COR-L47 (cell line): ENCODE measurements around the gene CNP.
"Not testable (repeated sequence)": the region's sequence is repeated elsewhere in the genome, so short reads cannot be mapped to it uniquely, and the experiment has no call there.

Experiments used
- DNase-seq: peaks from one replicate; lab custom pipeline; 2025; lab: John Stamatoyannopoulos, UW

CNP gene

DNA sequence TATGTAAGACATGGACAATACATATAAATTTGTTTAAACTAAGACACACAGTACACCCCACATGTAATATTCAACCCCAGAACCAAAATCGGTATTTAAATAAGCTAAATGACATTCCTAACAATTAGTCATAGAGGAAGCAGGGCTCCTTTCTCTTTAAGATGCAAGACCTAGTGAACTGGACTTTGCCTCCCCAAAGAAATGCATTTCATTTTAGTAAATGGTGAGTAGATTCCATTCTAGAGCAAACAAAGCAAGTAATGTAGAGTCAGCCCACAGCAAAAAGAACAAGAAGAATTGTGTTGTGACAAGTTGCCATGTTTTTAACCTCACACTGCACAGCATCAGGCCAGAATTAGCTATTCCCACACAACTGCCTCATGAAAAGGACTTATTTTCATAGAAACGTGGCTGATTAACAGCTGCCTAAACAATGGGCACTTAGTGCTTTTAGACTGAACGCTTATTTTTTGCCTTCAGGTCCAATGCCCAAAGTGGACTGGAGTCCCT, 36.3 kb downstream of the CNP start:
- DNase-seq, result no peak

- DNase-seq, result no peak
Observed at GRCh38 chr17:42005166-42005565, 38.6 kb downstream of the CNP start.

- DNase-seq, result no peak
Observed at GRCh38 chr17:42009170-42009569, 42.6 kb downstream of the CNP start.

DNA sequence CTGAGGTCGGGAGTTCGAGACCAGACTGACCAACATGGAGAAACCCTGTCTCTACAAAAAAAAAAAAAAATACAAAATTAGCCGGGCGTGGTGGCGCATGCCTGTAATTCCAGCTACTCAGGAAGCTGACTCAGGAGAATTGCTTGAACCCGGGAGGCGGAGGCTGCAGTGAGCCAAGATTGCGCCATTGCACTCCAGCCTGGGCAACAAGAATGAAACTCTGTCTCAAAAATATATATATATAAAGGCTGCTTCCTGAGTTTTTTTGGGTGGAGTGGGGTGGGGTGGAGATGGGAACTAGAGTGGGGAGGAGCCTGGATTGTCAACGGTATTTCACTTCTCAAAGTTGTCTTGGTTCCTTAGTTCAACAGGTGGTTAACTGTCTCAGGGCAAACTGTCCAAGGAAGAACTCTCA, 43.7 kb downstream of the CNP start:
- not testable (repeated sequence) for DNase-seq

- no peak for DNase-seq
Observed at GRCh38 chr17:42010898-42011516, 44.4 kb downstream of the CNP start.

GRCh38 chr17:42012363-42012762, 45.8 kb downstream of the CNP start:
- not testable (repeated sequence) for DNase-seq

GRCh38 chr17:42013740-42014139, 47.1 kb downstream of the CNP start:
- not testable (repeated sequence) for DNase-seq

DNA sequence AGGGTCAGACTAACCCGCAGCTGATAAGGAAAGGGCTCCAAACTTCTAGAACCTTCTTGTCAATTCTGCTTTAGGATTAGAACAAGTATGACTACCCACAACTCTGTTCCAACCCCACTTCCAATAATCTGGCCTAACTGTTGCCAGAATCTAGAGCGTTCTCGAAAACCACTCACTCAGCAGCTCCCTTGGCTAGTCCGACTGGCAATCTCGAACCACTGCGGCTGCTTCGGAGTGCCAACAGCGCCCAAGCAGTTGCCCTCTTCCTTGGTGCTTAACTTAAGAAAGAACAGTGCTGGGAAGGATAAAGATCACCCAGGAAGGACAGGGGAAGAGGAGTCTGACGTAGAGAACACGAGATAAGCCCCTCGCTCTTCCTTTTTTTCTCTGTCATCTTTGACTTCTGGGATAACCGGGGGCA, 49.8 kb downstream of the CNP start:
- DNase-seq, result no peak

- peak; percentile 96 for DNase-seq
Observed at GRCh38 chr17:42016941-42017865, 50.6 kb downstream of the CNP start, which contains the start of gene DNAJC7. Gene DNAJC7 (minus strand): TSS chr17:42017439. CDS start chr17:42017416, 23 bp downstream.

GRCh38 chr17:42017866-42018200, 51.2 kb downstream of the CNP start:
- no peak for DNase-seq

- DNase-seq, result no peak
Observed at GRCh38 chr17:42018339-42018738, 51.7 kb downstream of the CNP start.

DNA sequence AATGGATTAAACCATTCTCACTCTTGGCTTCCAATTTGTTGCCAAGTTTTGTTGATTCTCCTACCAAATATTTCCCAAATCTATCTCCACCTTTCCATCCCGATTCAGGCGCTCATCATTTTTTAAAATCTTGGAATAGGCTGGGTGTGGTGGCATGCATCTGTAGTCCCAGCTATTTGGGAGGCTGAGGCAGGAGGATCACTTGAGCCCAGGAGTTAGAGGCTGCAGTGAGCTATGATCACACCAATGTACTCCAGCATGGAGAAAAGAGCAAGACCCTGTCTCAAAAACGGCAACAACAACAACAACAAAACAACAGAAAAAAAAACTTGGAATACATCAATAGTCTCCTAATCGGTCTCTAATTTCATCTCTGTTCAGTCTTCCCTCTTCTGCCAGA, 52.4 kb downstream of the CNP start:
- DNase-seq, result no peak

DNA sequence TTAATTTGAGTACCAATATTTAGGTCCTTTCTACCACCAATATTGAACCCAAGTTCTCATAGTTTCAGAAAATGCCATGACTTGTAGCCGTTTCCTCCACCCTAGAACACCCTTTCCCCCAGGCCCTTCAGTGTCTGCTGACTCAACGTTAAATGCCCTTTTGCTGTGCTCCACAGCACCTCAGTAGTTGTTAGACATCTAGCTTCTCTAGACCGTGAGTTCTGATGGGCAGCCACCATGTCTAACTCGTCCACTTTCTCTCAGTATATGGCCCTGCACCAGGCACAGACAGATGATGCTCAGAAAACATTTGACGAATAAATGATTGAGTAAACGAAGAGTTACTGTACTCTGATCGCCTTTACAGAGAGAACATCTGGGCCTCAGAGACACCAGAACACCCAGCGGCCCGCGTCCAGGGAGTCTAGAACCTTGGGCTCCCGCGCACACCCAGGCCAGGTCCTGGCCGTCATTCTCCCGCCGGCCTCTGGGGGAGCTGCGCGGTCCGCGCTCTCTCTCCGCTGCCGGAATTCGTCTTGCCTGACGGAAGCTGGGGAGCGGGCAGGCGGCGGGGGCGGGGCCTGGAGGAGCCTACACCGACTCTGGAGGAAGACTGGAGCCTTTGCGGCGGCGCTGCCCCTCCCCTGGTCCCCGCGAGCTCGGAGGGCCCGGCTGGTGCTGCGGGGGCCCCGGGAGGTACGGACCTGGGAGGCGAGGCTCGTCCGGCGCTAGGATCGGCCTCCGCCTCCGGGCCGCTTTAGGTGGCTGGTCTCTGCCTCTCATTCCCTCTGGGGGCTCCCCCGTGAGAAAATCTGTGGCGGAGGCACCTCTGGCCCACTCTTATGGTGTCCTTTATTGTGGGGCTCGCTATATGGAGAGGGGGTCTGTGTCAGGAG, 53.2 kb downstream of the CNP start, which contains the start of gene NKIRAS2:
NKIRAS2 (plus strand) TSS at position 582 of the 896 bp plus-strand sequence. CDS start 1,488 bp downstream, outside the sequence.
- DNase-seq, result peak; percentile 86

GRCh38 chr17:42020845-42021244, 54.2 kb downstream of the CNP start:
- DNase-seq, result not testable (repeated sequence)

DNA sequence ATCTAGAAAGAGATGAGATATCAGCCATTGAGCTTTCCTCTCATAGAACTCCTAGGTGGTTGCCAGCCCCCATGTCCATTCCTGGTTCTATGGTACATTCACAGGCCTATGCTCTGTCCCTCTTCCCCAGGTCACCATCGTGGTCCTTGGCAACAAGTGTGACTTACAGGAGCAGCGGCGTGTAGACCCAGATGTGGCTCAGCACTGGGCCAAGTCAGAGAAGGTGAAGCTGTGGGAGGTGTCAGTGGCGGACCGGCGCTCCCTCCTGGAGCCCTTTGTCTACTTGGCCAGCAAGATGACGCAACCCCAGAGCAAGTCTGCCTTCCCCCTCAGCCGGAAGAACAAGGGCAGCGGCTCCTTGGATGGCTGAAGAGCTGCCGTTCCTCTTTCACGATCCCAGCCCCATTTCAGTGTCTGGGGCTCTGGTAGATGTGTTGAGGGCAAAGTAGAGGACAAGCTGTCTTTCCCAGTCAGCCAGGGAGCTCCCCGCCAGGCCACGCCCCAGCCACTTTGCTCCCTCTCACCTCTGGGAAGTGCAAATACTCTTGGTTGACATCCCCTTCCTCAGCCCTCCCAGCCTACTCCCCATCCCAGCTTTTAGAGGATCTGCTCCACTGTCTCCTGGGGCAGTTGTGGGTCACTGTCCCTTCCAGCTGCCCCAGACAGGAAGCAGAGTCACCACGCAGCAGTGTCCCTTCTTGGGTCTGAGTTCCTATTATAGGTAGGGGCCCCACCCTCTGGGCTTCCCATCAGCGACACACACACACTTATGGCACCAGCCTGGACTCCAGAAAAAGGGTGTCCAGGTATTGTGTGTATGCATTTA, 57.1 kb downstream of the CNP start:
- no peak for DNase-seq

DNA sequence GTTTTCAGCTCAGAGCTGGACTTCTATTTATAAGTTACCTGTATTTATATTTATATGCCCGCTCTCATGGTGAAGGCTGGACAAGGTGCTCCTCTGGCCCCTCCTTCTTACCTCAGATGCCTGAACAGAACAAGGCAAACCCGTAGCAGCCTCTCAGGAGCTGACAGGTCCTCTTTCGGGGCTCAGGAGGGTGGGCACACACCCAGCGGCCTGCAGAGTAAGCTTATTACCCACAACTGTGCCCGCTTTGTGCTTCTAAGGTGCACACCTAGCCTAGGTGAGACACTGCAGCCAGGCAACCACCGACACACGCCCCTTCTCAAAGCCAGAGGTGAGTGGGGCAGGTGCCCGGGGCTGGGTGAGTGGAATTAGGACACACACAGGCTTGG, 58.6 kb downstream of the CNP start:
- no peak for DNase-seq

- no peak for DNase-seq
Observed at GRCh38 chr17:42025936-42026335, 59.3 kb downstream of the CNP start.

DNA sequence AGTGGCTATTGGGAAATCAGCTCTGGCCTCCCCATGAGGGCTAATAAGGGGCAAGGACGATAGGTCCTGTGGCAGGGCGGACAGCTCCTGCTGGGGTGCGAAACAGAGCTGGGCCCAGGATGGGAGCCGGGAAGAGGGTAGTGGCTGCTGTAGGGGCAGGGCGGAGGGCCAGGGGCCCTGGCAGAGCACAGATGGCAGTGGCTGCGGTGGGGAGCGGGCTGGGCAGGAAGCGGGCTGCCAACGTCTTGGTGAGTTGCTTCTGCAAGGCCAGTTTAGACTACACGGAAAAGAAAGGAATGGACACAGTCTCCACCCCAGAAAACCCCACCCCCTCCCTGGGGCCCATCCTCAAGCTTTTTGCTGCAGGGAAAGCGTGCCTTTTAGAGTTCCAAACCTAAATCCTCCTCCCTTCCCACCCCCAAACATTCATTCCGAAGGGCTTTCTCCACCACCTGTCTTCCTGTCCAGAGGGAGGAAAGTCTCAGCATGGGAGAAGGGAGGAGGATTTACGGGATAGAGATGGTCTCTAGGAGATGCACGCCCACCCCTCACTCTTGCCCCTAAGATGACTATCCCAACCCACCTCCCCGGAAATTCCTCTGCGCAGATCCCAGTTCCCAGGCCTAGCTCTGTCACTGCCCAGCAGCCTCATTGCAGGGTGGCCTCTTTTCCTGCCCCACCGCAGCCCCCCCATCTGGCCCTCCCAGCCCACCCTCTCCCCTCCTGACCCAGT, 60.4 kb downstream of the CNP start:
- DNase-seq, result no peak
